Activated CD8-positive, alpha-beta memory T cell treated with anti-CD3 and anti-CD28 coated beads for 24 hours (primary cell): Measurements from ENCODE around the gene RPS6KC1.

ENCODE experiments used
- DNase-seq: peaks from one replicate; pipeline ENCODE4 v3.0.0-alpha.2; 2020

The RPS6KC1 gene

DNA sequence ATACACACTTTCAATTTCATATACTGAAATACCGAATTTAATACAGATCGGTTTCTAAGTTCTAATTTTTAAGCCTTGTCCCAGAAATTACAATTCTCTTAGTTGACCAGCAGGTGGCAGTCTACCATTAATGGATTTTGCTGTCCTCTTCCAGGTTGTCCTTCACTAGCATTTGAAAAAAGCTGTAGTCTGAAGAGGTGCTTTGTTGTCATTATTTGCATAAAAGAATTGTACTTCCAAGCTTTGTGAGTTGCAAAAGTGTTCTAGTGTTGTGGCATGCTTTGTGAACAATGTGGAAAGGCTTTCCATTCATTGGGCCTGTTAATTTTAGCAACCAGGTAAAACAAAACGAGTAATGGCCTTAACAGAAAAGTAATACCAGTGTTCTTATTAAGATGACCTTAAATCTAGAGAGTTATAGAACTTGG lies 193.6 kb downstream of the RPS6KC1 start:
- DNase-seq: no peak

- no peak for DNase-seq
Measured at GRCh38 chr1:213245260-213245910, 194.3 kb downstream of the RPS6KC1 start.

DNA sequence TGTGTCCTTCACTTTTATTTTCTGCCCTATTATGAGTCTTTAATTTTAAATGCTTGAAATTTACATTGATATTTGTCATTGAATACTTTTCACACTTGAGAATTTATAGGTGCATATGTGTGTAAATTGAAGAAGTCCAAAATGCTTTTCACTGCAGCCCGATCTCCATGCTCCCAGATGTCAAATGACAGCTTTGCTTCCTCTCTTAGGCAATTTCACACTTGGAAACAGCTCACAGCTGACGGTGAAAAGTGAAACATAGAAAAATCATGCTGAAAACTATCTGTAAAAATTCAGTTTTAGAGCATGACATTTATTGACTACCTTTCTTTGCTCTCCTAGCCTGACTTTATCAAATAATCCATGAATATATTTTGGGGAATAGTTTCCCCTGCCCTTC lies 196.0 kb downstream of the RPS6KC1 start:
- DNase-seq: no peak

DNA sequence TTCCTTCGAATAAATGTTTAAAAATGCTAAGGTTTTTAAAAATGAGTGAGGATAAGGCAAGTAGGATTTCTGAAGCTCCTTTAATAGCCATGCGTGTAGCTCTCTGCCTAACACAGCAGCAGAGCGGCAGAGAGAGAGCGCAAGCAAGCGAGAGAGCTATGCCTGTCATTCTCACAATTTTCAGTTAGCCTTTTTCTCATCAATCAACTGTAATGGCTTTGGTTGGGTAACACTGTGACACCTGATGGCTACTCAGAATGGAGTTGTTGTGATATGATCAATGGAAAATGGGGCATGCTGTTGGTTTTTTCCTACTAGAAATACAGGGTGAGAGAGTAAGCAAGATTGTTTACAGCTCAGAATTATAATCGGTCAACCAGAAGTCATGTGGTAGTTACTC lies 198.4 kb downstream of the RPS6KC1 start:
- DNase-seq: no peak

- DNase-seq: no peak
Measured at GRCh38 chr1:213250041-213250440, 199.0 kb downstream of the RPS6KC1 start.

GRCh38 chr1:213250446-213250845 lies 199.4 kb downstream of the RPS6KC1 start:
- DNase-seq: no peak

DNA sequence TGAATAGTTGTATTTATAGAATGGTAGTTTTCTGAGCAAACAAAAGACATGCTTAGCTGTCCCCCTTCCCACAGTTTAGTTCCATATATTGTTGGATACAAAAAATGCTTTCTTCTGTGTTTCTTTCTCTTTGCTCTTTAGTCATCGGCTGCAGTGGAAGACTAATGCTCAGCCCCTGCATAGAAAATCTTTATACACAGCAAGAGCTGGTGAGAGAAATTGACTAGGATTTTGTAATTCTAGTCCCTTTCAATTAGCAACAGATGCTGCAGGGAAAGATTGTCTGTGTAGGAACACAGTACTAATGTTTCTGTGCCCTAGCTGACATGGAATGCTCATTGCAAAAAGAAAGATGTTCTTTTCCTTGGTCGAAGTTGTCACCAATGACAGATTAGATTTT lies 200.9 kb downstream of the RPS6KC1 start:
- no peak for DNase-seq

DNA sequence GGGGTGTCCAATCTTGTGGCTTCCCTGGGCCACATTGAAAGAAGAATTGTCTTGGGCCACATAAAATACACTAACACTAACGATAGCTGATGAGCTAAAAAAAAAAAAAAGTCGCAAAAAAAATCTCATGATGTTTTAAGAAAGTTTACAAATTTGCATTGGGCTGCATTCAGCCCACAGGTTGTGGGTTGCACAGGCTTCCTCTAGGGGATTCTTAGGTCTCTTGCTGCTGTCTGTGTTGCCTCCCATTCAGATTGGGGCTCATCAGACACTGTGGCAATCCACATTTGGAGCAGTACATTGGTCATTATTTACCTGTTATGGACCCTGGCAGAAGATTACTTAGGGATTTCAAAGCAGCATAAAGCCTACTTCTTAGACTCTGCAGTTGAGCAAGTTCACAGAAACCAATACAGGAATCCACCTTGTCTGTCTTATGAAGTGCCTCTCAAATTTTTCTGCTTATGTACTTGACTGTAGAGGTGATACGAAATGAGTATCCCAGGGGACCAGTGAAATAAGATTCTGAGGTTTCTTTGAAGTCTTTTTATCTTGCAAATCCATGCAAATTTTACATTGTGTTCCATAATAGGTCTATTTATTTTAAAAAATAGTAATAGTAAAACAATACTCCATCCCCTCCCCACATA lies 205.5 kb downstream of the RPS6KC1 start:
- DNase-seq: no peak

DNA sequence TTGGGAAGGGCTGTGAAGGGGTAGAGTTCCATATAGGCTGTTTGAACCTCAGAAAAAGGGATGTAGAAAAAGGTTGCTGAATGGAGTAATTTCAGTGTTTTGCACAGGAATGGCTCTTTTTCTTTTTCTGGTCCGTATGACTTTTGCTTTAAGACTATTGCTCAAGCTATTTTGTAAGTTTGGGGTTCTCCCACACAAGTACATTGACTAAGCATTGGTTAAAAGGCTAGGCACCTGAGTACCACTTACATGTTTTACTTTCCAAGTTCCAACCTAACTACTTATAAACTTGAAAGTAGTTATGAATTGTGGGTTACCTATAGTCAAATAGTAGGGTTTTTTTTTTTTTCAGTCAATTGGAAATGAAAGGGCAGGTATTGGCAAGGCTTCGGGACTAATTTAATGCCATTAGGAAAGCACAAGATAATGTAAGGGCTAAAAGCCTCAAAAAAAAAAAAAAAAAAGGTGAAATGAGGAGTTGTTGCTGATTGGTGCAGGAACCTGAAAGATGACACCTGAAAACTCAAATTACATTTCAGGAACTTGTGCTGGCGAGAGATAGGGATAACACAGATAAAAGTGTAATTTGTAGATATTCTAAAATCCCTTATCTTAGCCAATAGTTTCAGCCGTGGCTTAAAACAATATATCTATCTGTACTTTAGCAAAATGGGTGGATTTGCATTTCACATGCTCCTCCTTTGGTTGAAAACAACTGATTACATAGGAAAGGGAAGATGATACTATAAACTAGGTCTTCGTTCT lies 209.5 kb downstream of the RPS6KC1 start:
- no peak for DNase-seq

GRCh38 chr1:213264531-213264930 lies 213.5 kb downstream of the RPS6KC1 start:
- no peak for DNase-seq

DNA sequence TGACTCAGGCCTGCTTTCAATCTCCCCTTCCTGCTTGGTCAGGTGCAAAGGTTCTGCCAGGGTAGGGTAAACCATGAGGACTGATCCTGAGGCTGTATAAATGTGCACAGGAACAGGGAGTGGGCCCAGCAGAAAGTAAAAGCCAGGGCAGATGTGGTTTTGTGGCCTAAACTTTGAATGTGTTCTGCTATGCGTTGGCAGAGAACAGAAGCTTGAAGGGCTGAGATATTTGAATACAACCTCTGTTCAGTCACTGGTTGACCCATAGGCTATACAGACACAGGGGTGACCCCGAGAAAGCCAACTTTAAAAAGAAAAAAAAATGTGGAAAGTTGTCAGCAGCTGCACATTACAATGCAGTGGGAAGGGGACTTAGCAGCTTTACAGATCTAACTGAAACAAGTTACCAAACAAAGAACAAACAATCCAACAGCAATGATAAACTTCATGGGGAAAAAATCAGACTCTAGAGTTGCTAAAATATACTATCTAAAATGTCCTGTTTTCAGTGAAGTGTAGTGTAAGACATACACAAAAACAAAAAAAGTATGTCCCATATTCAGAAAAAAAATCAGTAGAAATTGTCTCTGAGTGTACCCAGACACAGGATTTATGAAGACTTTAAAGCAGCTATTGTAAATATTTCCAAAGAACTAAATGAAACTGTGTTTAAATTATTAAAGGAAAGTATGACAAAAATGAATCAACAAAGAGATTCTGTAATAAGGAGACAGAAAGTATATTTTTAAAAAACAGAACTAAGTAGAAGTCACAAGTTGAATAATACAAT lies 216.1 kb downstream of the RPS6KC1 start:
- DNase-seq: no peak

GRCh38 chr1:213268221-213268620 lies 217.2 kb downstream of the RPS6KC1 start:
- no peak for DNase-seq

GRCh38 chr1:213269829-213270228 lies 218.8 kb downstream of the RPS6KC1 start:
- DNase-seq: no peak

DNA sequence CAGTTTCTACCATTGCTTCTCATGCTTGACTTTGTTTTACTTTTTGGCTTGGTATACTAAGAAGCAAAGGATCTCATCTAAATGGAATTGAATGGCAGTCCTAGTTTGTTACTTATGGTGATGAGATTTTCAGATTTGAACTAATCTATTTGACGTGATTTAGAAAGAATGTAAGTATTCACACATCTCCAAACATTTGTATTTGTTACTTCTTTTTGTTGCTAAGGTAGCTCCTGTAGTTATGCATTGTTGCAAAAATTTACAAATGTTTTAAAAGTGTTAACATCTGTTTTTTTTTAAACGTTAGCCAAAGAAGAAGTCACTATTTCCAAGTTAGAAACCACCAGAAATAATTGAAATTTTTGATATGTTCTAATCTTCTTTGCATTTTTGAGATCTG lies 222.5 kb downstream of the RPS6KC1 start:
- DNase-seq: no peak

DNA sequence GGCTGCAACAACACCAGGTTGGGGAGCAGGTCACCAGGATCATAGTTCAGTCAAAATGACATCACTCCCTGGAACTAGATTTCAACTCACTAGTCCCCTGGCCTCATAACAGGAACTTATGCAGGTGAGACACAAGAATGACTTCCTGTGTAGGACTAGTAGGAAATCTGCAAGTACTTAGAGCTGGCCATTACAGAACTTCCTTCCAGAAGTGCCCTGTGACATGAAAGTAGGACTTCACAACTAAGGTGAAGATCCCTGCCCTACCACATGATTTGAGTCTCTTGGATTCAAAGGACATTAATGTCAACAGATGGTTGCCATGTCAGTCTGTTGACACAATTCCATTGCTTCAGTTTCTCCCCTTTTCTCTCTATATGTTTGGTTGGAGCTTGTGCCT lies 223.1 kb downstream of the RPS6KC1 start:
- no peak for DNase-seq

DNA sequence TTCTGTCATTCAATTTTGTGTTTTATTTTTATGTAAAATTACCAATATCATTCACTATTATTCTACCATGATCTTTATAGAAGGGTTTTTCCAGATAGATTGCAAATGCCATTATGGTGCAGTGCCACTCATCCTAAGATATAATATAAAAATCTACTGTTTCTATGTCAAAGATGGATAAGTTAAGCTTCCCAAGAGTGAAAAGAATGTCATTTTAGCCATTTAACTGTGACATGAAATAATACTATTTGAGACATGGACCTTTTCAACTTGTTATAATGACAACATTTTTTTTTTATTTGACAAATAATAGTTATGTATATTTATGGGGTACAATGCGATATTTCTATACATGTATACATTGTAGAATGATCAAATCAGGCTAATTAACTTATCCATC lies 224.3 kb downstream of the RPS6KC1 start:
- no peak for DNase-seq

- DNase-seq: no peak
Measured at GRCh38 chr1:213276236-213276635, 225.2 kb downstream of the RPS6KC1 start.

DNA sequence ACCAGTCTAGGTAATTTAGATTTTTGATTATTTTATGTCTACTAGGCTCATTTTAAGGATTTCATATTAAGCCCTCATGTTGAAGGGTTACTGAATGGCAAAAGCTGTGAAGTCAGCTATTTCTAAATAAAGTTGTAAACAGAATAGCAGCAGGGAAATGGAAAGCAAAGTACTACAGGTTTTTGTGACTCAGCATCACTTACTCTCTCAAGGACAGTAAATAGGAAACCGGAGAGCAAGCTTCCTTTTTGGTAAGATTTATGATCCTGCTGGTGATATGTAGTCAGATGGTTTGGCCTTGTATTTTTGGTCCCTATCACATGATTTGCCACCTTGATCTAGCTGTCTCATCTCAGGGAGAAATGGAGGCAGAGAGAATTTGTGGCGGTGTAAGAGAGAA lies 226.0 kb downstream of the RPS6KC1 start:
- DNase-seq: no peak

DNA sequence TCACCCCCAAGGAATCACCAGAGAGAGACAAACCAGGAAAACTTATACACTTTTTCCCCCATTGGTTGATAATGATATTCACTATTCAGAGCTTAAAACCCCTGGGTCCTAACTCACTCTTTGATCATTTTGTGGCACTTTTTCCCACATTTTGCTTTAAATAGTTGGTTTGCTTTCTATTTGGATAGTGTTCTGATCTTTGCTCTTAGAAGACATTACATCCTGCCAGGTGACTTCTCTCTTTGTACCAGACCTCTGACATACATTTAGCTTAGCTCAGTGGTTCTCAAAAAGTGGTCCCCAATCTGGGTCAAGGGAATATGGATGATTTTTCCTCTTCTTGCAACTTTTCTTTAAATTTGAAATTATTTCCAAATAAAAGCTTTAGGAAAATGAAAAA lies 228.4 kb downstream of the RPS6KC1 start:
- no peak for DNase-seq

GRCh38 chr1:213281640-213282301 lies 230.7 kb downstream of the RPS6KC1 start:
- DNase-seq: no peak

DNA sequence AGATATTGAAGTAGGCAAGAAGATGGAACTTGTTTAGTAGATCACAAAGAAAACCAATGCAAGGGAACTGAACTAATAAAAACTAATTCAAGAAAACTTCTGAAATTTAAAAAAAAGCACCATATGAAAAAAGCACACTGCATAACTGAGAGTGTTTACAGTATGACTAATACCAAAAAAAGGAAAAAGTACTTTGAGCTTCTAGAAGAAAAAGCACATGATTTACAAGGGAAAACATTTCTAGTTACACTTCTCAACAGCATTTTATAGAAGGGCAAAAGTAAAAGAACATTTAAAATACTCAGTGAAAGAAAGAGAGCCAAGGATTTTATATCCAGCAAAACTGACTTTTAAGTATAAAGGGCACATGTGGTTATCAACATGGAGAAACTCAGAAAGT lies 233.6 kb downstream of the RPS6KC1 start:
- no peak for DNase-seq

- DNase-seq: no peak
Measured at GRCh38 chr1:213286235-213286634, 235.2 kb downstream of the RPS6KC1 start.

DNA sequence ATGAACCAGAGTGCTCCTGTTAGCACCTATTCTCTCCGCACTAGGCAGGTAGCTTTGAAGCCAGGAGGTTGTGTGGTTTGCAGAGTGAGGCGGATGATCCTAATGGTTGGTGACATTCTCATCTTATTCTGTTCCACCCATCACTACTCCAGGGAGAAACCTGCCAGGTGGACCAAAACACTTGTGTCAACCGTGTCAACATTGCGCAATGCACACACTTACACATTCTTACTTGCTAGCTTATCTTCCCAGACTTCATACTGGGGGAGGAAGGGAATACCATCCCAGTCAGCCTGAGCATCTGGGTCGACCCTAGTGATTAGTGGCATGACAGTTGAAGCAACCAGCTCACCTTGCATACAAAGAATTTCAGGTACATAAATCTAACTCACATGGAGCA lies 236.9 kb downstream of the RPS6KC1 start:
- DNase-seq: no peak
